Stimulated activated CD4-positive, alpha-beta T cell treated with anti-CD3 and anti-CD28 coated beads, Interleukin-2, amount 100 ng/mL, for 4 hours (primary cell): ENCODE measurements around the gene YWHAG.
"Not testable (repeated sequence)": the region's sequence is repeated elsewhere in the genome, so short reads cannot be mapped to it uniquely, and the experiment has no call there.

Experiments
- DNase-seq: peaks from one replicate; pipeline ENCODE4 v3.0.0-alpha.2; 2020; ENCODE audit warnings: low read depth

The YWHAG gene

DNA sequence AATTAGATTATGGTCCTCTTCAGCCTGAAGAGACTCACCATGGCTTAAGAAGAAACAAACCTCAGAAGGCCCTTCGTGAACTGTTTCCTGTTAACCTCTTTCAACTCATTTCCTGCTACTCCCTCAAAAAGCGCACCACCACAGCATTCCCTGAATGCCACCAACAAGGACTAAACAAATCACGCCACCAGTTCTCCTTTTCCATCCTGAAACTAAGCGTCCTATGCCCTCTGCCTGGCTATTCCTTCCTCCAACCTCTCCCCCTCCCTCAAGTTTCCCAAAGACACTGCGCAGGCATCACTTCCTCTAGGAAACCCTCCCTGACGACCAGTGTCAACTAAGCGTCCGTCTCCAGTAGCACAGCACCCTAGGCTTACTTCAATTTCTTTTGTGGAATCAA, 12.0 kb downstream of the YWHAG start:
- DNase-seq = no peak

GRCh38 chr7:76346097-76346496, 12.7 kb downstream of the YWHAG start:
- no peak for DNase-seq

GRCh38 chr7:76343931-76344321, 14.9 kb downstream of the YWHAG start:
- DNase-seq = no peak

GRCh38 chr7:76343294-76343930, 15.4 kb downstream of the YWHAG start:
- DNase-seq = no peak

GRCh38 chr7:76342222-76342621, 16.6 kb downstream of the YWHAG start:
- DNase-seq = no peak

DNA sequence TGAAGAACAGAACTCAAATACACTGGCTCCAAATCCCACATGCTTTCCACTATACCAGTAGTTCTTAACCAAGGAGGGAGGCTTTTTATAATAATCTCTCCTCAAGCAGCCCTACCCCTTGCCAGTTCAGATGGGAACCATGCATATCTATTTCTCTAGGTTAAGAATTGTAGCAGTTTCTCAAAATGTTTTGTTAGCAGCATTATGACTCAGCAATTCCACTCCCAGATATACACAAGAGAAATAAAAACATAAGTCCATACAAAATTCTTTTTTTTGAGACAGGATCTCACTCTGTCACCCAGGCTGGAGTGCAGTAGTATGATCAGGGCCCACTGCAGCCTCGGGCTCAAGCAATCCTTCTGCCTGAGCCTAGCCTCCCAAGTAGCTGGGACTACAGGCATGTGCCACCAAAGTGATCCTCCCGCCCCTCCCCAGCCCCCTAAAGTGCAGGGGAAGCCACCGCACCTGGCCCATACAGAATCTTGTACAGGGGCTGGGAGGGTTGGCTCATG, 18.1 kb downstream of the YWHAG start:
- DNase-seq = no peak

DNA sequence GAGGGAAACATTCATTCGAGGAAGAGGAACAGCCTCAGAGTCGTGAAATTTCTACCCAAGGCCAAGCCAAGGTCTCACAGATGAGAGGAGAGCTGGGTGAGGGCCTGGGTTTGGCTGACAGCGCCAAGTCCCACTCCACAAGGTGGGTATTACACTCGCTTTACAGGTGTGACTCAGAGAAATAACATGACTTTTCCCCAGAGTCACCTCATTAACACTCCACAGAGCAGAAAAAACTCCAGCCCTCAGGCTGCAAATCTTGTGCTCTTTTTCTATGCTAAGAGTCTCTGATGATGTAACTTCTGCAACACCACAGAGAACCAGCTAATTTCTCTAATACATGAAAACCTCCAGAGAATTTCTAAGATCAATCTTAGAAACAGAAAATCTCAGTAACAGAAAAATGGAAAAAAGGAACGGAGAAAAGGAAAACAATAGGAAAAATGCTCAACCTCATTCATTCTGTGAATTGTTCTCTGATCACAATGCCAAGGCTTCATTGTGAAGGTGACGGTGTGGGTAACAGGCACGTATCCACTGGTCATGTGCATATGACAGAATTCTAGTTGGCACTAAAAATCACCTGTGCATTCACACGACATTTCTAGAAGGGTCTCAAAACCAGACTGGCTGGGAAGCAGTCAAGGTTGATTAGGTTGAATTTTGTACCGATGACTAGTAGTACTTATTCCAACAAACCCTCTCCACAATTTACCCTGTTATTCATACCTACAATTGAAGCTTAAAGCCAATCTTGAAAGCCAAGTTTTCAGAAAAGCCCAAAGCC, 20.3 kb downstream of the YWHAG start:
- no peak for DNase-seq

GRCh38 chr7:76337147-76337546, 21.6 kb downstream of the YWHAG start:
- no peak for DNase-seq

DNA sequence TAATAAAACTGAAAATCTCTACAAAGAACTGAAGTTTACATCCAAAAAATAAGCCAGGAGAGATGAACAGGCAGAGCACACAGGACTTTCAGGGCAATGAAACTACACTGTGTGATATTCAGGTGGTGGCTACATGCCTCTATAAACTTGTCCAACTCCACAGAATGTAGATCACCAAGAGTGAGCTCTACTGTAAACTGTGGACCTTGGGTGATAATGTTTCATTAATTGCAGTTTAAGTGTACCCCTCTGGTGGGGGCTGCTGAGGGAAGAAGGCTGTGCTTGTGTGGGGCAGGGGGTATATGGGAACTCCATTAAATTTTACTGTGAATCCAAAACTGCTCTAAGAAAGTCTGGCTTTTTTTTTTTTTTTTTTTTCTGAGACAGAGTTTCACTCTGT, 22.7 kb downstream of the YWHAG start:
- DNase-seq = no peak

GRCh38 chr7:76335417-76335816, 23.4 kb downstream of the YWHAG start:
- not testable (repeated sequence) for DNase-seq

- DNase-seq = no peak
These were observed 24.3 kb downstream of the YWHAG start for GRCh38 chr7:76334320-76334967.

GRCh38 chr7:76333511-76334101, 25.2 kb downstream of the YWHAG start:
- no peak for DNase-seq

GRCh38 chr7:76332078-76332477, 26.7 kb downstream of the YWHAG start:
- no peak for DNase-seq

DNA sequence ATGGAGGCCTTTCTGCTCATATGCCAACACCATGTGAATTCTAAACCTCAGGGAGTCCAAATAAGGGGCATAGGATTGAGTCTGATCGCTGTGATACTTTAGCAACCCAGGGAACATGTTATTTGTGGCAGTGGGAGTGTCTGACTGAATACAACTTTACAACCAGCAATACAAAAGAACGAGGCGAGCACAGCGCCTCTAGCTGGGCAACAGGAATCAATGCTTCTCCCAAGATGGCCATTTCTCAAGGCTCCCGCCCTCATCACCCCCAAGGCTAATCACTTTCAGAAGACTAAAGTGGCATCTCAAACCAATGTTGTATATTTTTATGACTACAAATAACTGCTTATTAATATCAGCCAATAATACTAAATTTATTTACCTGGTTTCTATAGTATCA, 28.1 kb downstream of the YWHAG start:
- no peak for DNase-seq

DNA sequence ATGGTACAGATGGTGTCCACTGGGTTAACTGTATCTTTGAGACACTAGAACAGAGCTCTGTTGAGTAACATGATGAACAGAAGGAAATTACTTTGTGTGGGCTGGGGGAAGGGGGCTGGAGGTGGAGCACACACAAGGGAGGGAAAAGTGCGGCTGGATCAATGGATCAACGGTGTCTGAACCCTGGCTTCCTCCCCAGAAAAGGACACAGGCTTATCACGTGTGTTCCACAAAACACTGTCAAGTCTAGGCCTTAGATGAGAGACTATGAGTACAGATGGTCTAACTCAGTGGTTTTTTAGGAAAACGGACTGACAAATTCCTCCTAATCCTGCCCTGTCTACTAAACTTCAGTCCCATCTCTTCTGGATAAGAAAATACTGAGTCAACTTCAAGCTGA, 28.5 kb downstream of the YWHAG start:
- DNase-seq = no peak

DNA sequence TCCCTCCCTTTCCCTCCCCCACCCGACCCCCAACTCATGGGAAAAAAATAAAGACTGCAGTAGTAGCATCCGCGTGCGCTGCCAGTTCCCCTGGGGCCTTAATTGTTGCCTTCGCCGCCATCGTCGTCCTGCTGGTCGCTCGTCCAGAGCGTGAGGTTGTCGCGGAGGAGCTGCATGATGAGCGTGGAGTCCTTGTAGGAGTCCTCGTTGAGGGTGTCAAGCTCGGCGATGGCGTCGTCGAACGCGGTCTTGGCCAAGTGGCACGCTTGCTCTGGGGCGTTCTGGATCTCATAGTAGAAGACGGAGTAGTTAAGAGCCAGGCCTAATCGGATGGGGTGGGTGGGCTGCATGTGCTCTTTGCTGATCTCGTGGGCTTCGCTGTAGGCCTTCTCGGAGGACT, 29.3 kb downstream of the YWHAG start:
- DNase-seq = no peak

- DNase-seq = no peak
These were observed 30.4 kb downstream of the YWHAG start for GRCh38 chr7:76328389-76328788.

GRCh38 chr7:76327610-76328009, 31.2 kb downstream of the YWHAG start:
- DNase-seq = no peak

DNA sequence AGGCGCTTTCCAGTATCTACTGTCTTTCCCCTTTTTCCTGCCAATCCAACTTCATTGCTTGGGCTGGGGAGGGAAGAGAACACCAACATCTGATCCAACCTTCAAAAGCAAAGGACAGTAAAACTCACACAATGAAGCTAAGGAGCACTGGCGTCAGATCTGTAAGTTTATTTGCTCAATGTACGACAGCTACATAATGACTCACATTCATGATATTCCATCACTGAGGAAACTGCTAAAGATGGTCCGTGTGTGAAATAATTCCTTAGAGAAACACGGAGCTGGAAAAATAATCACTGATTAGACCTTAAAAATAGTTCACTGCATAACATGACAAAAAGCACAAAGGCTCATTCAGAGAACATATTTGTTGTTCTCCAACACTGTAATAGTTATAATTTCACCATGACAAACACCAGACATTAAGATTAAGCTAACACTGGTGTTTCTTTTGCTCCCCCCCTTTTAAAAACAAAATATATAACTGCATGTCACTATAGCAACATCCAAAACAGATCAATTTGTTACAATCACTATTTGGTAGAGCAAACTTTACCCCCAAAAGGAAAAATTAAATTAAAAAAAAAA, 32.1 kb downstream of the YWHAG start:
- no peak for DNase-seq

- DNase-seq = no peak
These were observed 33.0 kb downstream of the YWHAG start for GRCh38 chr7:76325811-76326210.

DNA sequence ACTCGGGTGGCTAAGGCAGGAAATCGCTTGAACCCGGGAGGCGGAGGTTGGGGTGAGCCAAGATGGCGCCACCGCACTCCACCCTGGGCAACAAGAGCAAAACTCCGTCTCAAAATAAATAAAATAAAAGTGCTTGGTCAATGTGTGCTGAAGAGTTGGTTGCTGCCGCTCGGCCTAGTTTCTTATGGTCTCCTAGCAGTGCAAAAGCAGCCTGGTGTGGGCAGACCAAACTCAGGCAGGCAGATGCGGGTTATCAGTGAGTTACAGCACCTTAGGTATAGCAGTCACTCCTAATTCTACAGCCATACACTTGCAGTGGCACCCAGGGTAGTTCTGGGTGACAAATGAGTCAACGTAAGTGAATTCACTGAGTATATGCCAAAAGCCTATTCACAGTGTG, 33.7 kb downstream of the YWHAG start:
- DNase-seq = no peak
